Measurements from ENCODE around the gene SNAPC4.

SNAPC4 gene

DNA sequence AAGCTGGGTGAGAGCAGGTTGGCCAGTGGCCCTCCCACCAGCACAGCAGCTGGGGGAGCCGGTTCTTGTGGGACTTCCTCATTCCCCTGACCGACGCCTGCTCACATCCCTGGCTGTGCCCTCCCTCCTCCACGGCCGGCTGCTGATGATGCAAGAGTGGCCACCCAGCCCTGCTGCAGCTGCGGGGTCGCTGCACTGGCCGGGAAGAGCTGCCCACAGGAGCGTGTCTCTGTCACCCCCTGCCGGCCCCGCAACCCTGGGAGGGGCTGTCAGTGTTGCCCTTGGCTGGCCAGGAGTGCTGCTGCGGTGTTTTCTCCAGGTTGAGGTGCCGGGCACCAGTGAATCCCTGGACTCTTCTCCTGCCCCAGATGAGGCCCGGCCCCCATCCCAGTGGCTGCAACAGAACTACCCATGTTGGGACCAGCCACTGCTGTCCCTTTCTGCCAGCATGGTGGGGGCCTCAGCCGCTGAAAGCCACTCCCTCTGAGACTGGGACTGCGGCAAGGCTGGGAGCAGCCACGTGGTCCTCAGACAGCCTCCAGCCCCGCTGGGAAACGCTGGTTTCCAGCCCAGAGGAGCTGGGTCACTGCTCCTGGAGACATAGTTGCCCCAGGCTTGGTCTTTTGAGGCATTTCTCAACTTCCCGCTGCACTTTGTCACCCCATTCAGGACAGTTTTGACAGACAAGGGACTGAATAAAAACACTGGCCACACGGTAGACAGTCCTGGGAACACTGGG is 27.2 kb downstream of the SNAPC4 start:
- TF ChIP-seq CTCF (conservative IDR thresholded peaks at IDR 0.05; ENCODE audit: control insufficient read depth, insufficient read depth, low read depth, low read length), result peak; percentile 4
- peak; percentile 63 for DNase-seq (ENCODE audit: low read depth)
- H3K4me3 ChIP-seq (ENCODE audit: control insufficient read depth, low read depth, low read length), result no peak overlapping the region

- no peak for TF ChIP-seq CTCF (conservative IDR thresholded peaks at IDR 0.05; ENCODE audit: control insufficient read depth, insufficient read depth, low read depth, low read length)
- DNase-seq (ENCODE audit: low read depth), result no peak
- H3K4me3 ChIP-seq (ENCODE audit: control insufficient read depth, low read depth, low read length), result no peak overlapping the region
These were observed 28.0 kb downstream of the SNAPC4 start for GRCh38 chr9:136372006-136372405.

DNA sequence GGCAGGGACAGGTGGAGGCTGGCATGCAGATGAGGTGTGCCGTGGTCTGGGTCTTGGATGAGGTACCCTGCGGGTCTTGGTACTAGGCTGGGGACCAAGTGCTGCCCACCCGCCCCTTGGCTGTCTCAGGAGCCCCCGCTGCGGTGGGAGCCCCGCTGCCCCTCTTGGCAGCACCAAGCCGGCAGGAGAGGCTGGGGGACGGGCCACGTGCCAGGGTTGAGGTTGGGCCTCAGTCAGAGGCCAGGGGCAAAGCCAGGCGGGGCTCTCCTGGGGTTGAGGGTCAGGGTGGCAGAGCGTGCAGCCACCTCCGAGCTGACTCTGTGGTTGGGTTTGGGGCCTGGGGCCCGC is 28.5 kb downstream of the SNAPC4 start:
- DNase-seq (ENCODE audit: low read depth), result no peak
- H3K4me3 ChIP-seq (ENCODE audit: control insufficient read depth, low read depth, low read length), result no peak overlapping the region
- TF ChIP-seq CTCF (conservative IDR thresholded peaks at IDR 0.05; ENCODE audit: control insufficient read depth, insufficient read depth, low read depth, low read length), result no peak

DNA sequence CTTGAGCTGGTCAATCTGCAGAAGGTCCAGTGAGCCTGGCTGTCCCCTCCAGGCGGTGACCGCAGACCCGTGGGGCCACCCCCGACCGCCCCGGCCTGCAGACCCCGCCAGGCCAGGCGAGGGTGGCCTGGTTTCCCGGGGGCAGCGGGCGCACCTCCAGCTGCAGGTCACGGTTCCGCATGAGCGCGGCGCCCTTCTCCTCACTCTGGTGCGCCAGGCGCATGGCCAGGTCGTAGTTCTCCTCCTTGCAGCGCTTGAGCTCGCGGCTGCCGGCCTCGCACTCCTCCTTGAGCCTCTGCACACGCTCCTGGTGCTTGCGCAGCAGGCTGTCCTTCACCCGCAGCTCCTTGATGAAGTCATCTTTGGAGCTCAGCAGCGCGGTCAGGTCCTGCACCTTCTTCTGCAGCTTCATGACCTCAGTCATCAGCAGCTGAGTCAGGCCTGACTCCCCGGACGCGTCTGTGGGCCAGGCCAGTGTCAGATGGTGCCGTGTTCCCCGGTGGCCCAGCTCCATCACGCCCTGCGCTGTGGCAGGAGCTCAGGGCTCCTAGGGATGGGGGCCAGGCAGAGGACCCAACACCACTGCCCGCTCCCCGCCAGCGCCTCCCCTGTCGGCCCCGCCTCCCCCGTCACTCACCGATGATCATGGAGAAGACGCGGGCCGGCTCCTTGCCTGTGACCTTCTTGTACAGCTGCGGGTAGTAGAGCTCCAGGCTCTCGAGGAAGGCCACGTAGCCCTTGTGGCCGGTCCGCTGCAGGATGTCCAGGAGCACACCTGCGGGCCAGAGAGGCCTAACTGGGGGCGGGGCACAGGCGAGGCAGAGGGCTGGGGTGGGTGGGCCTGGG is 29.1 kb downstream of the SNAPC4 start:
- DNase-seq (ENCODE audit: low read depth), result peak; percentile 60
- H3K4me3 ChIP-seq (ENCODE audit: control insufficient read depth, low read depth, low read length), result no peak overlapping the region
- TF ChIP-seq CTCF (conservative IDR thresholded peaks at IDR 0.05; ENCODE audit: control insufficient read depth, insufficient read depth, low read depth, low read length), result no peak

DNA sequence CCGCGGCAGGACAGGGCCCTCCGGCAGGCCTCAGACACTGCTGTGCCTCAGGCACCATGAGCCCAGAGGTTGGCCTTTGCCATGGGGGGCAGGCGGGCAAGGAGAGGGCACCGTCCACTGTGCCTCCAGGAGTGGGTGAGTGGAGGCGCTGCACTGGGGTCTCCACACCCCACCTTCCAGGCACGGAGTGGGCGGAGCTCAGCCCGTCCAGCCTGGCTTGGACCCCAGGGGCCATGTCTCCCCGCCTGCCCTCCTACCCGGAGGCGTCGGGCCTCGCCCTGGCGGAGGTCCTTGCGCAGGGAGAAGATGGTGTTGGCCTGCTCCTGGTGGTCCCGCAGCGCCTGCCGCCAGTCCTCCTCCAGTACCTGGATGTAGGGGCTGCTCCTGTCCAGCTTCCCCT is 29.9 kb downstream of the SNAPC4 start:
- no peak overlapping the region for H3K4me3 ChIP-seq (ENCODE audit: control insufficient read depth, low read depth, low read length)
- no peak for TF ChIP-seq CTCF (conservative IDR thresholded peaks at IDR 0.05; ENCODE audit: control insufficient read depth, insufficient read depth, low read depth, low read length)
- no peak for DNase-seq (ENCODE audit: low read depth)

GRCh38 chr9:136368190-136368589 is 31.8 kb downstream of the SNAPC4 start:
- TF ChIP-seq CTCF (conservative IDR thresholded peaks at IDR 0.05; ENCODE audit: control insufficient read depth, insufficient read depth, low read depth, low read length), result no peak
- H3K4me3 ChIP-seq (ENCODE audit: control insufficient read depth, low read depth, low read length), result no peak overlapping the region
- DNase-seq (ENCODE audit: low read depth), result no peak

Data from fibroblast of mammary gland (primary cell).